HepG2 (cell line): ENCODE measurements around the gene SRGAP3. TPM values are rescaled to one million over a fixed set of nuclear protein-coding genes. Genes with fewer than 3 reads are reported as not detected.
A peak's percentile ranks its signal among the peaks of the same experiment; 100 is the strongest.

ENCODE experiments used
- FOSL1 ChIP-seq: sonication (generic); formaldehyde crosslinking; IDR thresholded peaks from 2 replicates; pipeline ENCODE4 v1.9.0; 2021; ENCODE audit warnings: missing genetic modification reagents, borderline replicate concordance
- FOXA1 ChIP-seq, 2 experiments: fragments of 450-650 bp in 1 of 2; sonication (generic) in 1 of 2; formaldehyde crosslinking in 1 of 2; IDR thresholded peaks; 2 replicates each; pipeline versions ENCODE4 v1.4.0 to v1.6.1; 2016 to 2020; ENCODE audit warnings: missing genetic modification reagents in 1 of 2
- FOXO1 ChIP-seq: sonication (generic); formaldehyde crosslinking; IDR thresholded peaks from 2 replicates; pipeline ENCODE4 v1.4.0; 2020; ENCODE audit warnings: missing genetic modification reagents
- GABPA ChIP-seq, 2 experiments: IDR thresholded peaks; 2 replicates each; pipeline ENCODE4 v1.6.1; 2011 to 2016; ENCODE audit warnings: low read depth in 2 of 2, low read length in 1 of 2, missing biosample characterization in 1 of 2, missing genetic modification characterization in 1 of 2
- HDAC2 ChIP-seq: sonication (generic); formaldehyde crosslinking; IDR thresholded peaks from 2 replicates; pipeline ENCODE4 v1.4.0; 2020; ENCODE audit warnings: missing genetic modification reagents
- NONO ChIP-seq, 2 experiments: fragments of 450-650 bp in 1 of 2; sonication (generic) in 1 of 2; formaldehyde crosslinking in 1 of 2; IDR thresholded peaks in 1 of 2; conservative IDR thresholded peaks in 1 of 2; 2 replicates each; pipeline versions ENCODE4 v1.6.1 to v1.8.0; 2017 to 2022; ENCODE audit warnings: mild to moderate bottlenecking in 1 of 2, missing genetic modification reagents in 1 of 2, moderate library complexity in 1 of 2
- PCBP1 ChIP-seq: fragments of 200-400 bp; formaldehyde crosslinking; IDR thresholded peaks from 2 replicates; pipeline ENCODE4 v1.6.1; 2017; ENCODE audit warnings: mild to moderate bottlenecking, low read depth, low read length, borderline replicate concordance
- PCBP2 ChIP-seq: fragments of 200-400 bp; formaldehyde crosslinking; optimal IDR thresholded peaks from 2 replicates; pipeline ENCODE3; 2018; ENCODE audit warnings: low read length, low read depth; ENCODE audit not compliant: poor library complexity, severe bottlenecking
- SALL1 ChIP-seq: sonication (generic); formaldehyde crosslinking; IDR thresholded peaks from 2 replicates; pipeline ENCODE4 v1.8.0; 2022; ENCODE audit warnings: mild to moderate bottlenecking, missing genetic modification reagents
- STAT6 ChIP-seq: sonication (generic); formaldehyde crosslinking; IDR thresholded peaks from 2 replicates; pipeline ENCODE4 v1.4.0; 2020; ENCODE audit warnings: missing genetic modification reagents, mild to moderate bottlenecking, borderline replicate concordance
- ZBTB40 ChIP-seq, 2 experiments: fragments of 450-650 bp in 1 of 2; sonication (generic) in 1 of 2; formaldehyde crosslinking in 1 of 2; IDR thresholded peaks; 2 replicates each; pipeline versions ENCODE4 v1.6.1 to v1.8.0; 2016 to 2022; ENCODE audit warnings: antibody characterized with exemption in 1 of 2, mild to moderate bottlenecking in 1 of 2, missing genetic modification reagents in 1 of 2
- ZBTB42 ChIP-seq: sonication (generic); formaldehyde crosslinking; IDR thresholded peaks from 2 replicates; pipeline ENCODE4 v1.5.0; 2020; ENCODE audit warnings: mild to moderate bottlenecking, missing genetic modification reagents
- ZFX ChIP-seq: sonication (generic); formaldehyde crosslinking; IDR thresholded peaks from 2 replicates; pipeline ENCODE4 v1.4.0; 2020; ENCODE audit warnings: mild to moderate bottlenecking, low read depth, missing genetic modification reagents, moderate library complexity
- ZNF362 ChIP-seq: sonication (generic); formaldehyde crosslinking; IDR thresholded peaks from 2 replicates; pipeline ENCODE4 v1.4.0; 2020; ENCODE audit warnings: missing genetic modification reagents, mild to moderate bottlenecking, borderline replicate concordance
- ZNF781 ChIP-seq: sonication (generic); formaldehyde crosslinking; IDR thresholded peaks from 2 replicates; pipeline ENCODE4 v1.5.1; 2020; ENCODE audit warnings: borderline replicate concordance, mild to moderate bottlenecking, missing genetic modification reagents; ENCODE audit errors: not compliant biosample characterization
- polyA plus RNA-seq, 8 experiments: library from polyadenylated mRNA; depleted of rRNA in 3 of 8; stranded (reverse) in 7 of 8; unstranded in 1 of 8; fragments of >200 nt; fragmentation: Illumina TruSeq in 4 of 8; extraction: Trizol in 4 of 8; gene quantifications; 2 replicates each; pipeline versions ENCODE4 v1.2.1 to v1.2.3, GENCODE V29; 2011 to 2016; ENCODE audit warnings: low read depth in 4 of 8, missing spikeins in 1 of 8, mixed read lengths in 1 of 8; ENCODE audit not compliant: insufficient read depth in 1 of 8
- total RNA-seq, 5 experiments: library from RNA; depleted of rRNA; stranded (reverse); fragments of >200 nt; fragmentation: Illumina TruSeq; extraction: Trizol; gene quantifications; 2 replicates each; pipeline ENCODE4 v1.2.3, GENCODE V29; 2016; ENCODE audit warnings: low read depth in 1 of 5

The SRGAP3 gene
- total and polyA plus RNA-seq, 2 of the 13 experiments (the other 11 are each of a cell fraction or from before 2014, with no cell fraction given), result 1.2 to 1.4 TPM

- TF ChIP-seq ZNF362 (CRISPR knock-in tag) (no peak), HDAC2 (CRISPR knock-in tag) (peak; percentile 13; the same call in 1 of the 2 replicates), GABPA (IDR thresholded peaks at IDR 0.05; ENCODE audit: low read depth, low read length) (no peak), GABPA (CRISPR knock-in tag; IDR thresholded peaks at IDR 0.05; ENCODE audit: low read depth) (peak; percentile 73), FOXA1 (IDR thresholded peaks at IDR 0.05) (no peak), FOXA1 (CRISPR knock-in tag; IDR thresholded peaks at IDR 0.05) (peak; percentile 80), FOSL1 (CRISPR knock-in tag) (no peak), ZFX (CRISPR knock-in tag) (0 out of 2 replicates have a peak, but pooled peaks have one; percentile 41), ZBTB40 (IDR thresholded peaks at IDR 0.05) (no peak), ZBTB40 (CRISPR knock-in tag; IDR thresholded peaks at IDR 0.05) (no peak), ZNF781 (CRISPR knock-in tag) (no peak), ZBTB42 (CRISPR knock-in tag) (no peak), STAT6 (CRISPR knock-in tag) (no peak), SALL1 (CRISPR knock-in tag) (peak; percentile 62; the same call in 1 of the 2 replicates), NONO (IDR thresholded peaks at IDR 0.05) (no peak), NONO (CRISPR knock-in tag; conservative IDR thresholded peaks at IDR 0.05) (no peak), PCBP2 (no peak), FOXO1 (CRISPR knock-in tag) (peak; percentile 44; the same call in 1 of the 2 replicates), PCBP1 (no peak)
These were observed 76.6 kb downstream of the SRGAP3 start (continued) for GRCh38 chr3:9172851-9173321.
